Stimulated activated CD8-positive, alpha-beta memory T cell treated with anti-CD3 and anti-CD28 coated beads, Interleukin-7, amount 100 ng/mL, for 24 hours (primary cell): ENCODE measurements around the gene C3orf33.

Source experiments
- DNase-seq: peaks from one replicate; pipeline ENCODE4 v3.0.0-alpha.2; 2020; ENCODE audit warnings: low read depth

C3orf33 gene

GRCh38 chr3:155741603-155742002 is 64.5 kb downstream of the C3orf33 start:
- no peak for DNase-seq

GRCh38 chr3:155741101-155741500 is 65.0 kb downstream of the C3orf33 start:
- no peak for DNase-seq

DNA sequence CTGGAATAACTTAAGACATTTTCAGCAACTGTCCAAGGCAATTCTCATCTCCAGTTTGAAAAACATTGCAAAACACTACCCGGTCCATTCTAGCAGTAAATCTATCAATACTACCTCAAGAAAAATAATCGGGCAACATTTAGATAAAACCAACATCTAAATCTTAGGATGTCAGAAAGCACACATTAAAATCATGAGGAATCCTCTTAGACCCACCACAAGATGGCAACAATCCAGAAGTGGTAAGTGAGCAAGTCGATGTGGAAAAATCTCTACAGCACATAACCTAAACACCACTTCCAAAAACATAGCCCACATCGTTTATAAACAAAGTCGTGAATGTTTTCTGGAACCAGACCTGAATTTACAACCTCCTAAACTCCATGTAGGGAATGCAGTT is 66.9 kb downstream of the C3orf33 start:
- no peak for DNase-seq

- DNase-seq = no peak
These were observed 67.5 kb downstream of the C3orf33 start for GRCh38 chr3:155738580-155739076.

- DNase-seq = no peak
These were observed 68.1 kb downstream of the C3orf33 start for GRCh38 chr3:155737844-155738460.

DNA sequence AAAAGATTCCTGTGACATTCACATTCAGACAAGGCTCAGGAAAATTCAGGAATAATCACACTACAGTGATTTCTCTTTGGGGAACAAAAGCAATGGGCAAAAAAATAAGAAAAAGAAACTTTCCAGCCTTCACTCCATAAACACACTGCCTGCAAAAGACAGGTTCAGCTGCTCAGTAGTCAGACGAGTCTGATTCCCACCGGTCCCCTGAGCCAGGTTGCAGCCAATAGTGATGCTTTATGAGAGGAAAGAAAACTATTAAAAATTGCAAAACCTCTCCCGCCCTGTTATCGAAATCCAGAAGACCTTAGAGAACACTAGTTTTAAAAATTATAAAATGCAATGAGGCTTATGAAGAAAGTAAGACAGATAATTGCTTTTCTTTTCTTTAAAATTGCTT is 69.7 kb downstream of the C3orf33 start:
- DNase-seq = no peak

- DNase-seq = no peak
These were observed 75.2 kb downstream of the C3orf33 start for GRCh38 chr3:155730843-155731242.

DNA sequence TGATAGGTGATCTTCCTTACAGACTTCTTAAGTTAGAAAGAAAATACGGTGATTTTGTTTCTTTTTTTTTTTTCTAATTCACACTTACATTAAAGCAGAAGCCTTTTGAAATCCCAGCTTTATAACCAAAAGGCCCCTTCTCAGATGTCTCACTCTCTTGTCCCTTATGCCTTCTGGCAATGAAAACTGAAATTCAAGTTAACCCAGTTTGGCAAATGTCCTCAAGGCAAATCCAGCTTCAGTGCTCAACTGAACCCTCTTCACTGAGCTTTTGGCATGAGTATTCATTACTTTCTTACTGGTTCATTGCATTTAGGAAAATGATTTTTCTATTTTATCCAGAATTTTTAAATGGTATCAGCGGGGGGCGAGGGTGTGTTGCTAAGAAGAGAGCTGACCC is 78.2 kb downstream of the C3orf33 start:
- no peak for DNase-seq

DNA sequence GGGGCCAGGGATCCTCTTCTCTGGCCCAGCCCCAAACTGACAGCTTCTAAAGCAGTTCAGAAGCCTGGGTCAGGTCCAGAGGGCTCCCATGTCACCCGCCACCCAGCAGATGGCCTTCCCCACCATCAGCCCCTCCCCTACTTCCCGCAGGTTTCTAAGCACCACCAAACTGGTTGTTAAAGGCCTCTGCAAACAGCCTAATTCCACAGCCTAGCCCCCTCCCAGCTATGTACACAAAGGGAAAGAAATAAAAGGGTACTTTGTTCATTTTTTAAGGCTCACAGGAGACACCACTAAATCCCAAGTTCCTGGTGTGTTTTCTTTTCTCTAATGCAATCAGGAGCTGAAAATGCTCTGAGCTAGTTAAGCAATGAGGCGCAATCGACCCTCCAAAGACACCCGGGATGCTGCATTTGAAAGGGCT is 91.8 kb downstream of the C3orf33 start:
- no peak for DNase-seq
